Activated CD4-positive, alpha-beta memory T cell treated with anti-CD3 and anti-CD28 coated beads, Interleukin-2, amount 10 ng/mL, durations not matched to agents 7 days and 5 days (primary cell): ENCODE measurements around the gene RHOBTB3. TPM values are rescaled to one million over a fixed set of nuclear protein-coding genes. Genes with fewer than 3 reads are reported as not detected.

Experiments
- CTCF ChIA-PET: fragments of 350-600 bp; sonication (Branson Sonifier 250); formaldehyde crosslinking; loops from one replicate; lab custom pipeline; 2021; ENCODE audit warnings: antibody characterized with exemption, inconsistent platforms; lab: Charles Lee
- POLR2A ChIA-PET: fragments of 350-600 bp; sonication (Branson Sonifier 250); formaldehyde crosslinking; loops from one replicate; lab custom pipeline; 2021; ENCODE audit warnings: antibody characterized with exemption; lab: Charles Lee
- DNase-seq: peaks from one replicate; pipeline ENCODE4 v3.0.0-alpha.2; 2020
- H3K27ac Mint-ChIP-seq: one replicate; pipeline ENCODE4 v1.8.0; 2021; ENCODE audit warnings: mild to moderate bottlenecking, mixed read lengths
- H3K27me3 Mint-ChIP-seq: one replicate; pipeline ENCODE4 v1.8.0; 2021; ENCODE audit warnings: mixed read lengths
- H3K36me3 Mint-ChIP-seq: one replicate; pipeline ENCODE4 v1.8.0; 2021; ENCODE audit warnings: low read depth, mixed read lengths
- H3K4me1 Mint-ChIP-seq: one replicate; pipeline ENCODE4 v1.8.0; 2021; ENCODE audit warnings: mixed read lengths
- H3K4me3 Mint-ChIP-seq: one replicate; pipeline ENCODE4 v1.8.0; 2021; ENCODE audit warnings: mild to moderate bottlenecking, mixed read lengths
- H3K9me3 Mint-ChIP-seq: one replicate; pipeline ENCODE4 v1.8.0; 2021; ENCODE audit warnings: mixed read lengths
- total RNA-seq, 2 experiments: library from RNA; stranded (reverse); gene quantifications; one replicate each; pipeline ENCODE4 v1.2.3, GENCODE V29; 2021

RHOBTB3 gene
- total RNA-seq, 2 experiments from 2014 or later = 0.15 TPM; not detected in 1

DNA sequence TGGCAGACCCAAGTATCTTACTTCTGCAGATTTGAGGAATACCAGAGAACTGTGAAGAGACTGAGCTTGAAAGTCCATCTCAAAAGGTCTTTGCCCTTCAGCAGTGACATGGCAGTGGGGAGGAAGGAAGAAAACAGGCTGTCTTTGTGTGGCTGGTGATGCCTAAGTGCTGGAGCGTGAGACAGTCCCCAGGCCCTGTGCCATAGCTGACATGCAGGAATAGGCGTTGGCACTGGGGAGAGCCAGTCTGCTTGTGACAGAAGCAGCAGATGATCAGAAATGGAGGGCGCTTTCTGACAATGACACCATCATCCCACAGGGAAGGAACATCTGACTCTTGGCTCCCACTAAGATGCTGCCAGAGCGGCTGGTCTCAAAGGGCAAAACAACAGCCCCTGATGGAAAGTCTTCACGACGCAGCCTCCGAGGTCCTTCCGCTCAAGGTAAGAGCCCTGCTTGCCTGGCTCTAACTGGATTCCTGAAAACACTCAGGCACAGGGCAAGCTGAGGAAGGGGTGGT, 106.9 kb downstream of the RHOBTB3 start:
- H3K36me3 Mint-ChIP-seq = no peaks in the 10 kb centered on the region
- H3K27ac Mint-ChIP-seq = no peak overlapping the region
- no peaks in the 10 kb centered on the region for H3K9me3 Mint-ChIP-seq
- DNase-seq = no peak
- no peak overlapping the region for H3K4me3 Mint-ChIP-seq
- H3K27me3 Mint-ChIP-seq = no peaks in the 10 kb centered on the region
- POLR2A ChIA-PET = interaction anchor here (1.1 to 1.6 kb wide), 6 partner anchors 13 to 191 kb away, joined by 3 to 6 read pairs (median 4); partner anchors contain the start of gene GLRX
- CTCF ChIA-PET = interaction anchor here (0.9 to 4.5 kb wide), 4 partner anchors 15 to 57 kb away, joined by 3 to 45 read pairs (median 5); partner anchors contain the start of gene GLRX
- H3K4me1 Mint-ChIP-seq = peaks cover 51% of the 10 kb centered on the region

GRCh38 chr5:95838556-95838955, 107.4 kb downstream of the RHOBTB3 start:
- ChIA-PET POLR2A (interaction anchor here (0.7 to 1.6 kb wide), 6 partner anchors 14 to 191 kb away, joined by 3 to 6 read pairs (median 4); partner anchors contain the start of gene GLRX), CTCF (interaction anchor here (0.9 to 2.1 kb wide), 3 partner anchors 17 to 57 kb away, joined by 3 to 7 read pairs (median 3); no protein-coding TSS in a partner anchor)
- Mint-ChIP-seq H3K4me1 (peaks cover 52% of the 10 kb centered on the region), H3K27ac (no peak overlapping the region), H3K9me3 (no peaks in the 10 kb centered on the region), H3K27me3 (peaks cover 2% of the 10 kb centered on the region), H3K36me3 (no peaks in the 10 kb centered on the region), H3K4me3 (no peak overlapping the region)
- DNase-seq = no peak

GRCh38 chr5:95839658-95840057, 108.5 kb downstream of the RHOBTB3 start:
- H3K36me3 Mint-ChIP-seq = no peaks in the 10 kb centered on the region
- peaks cover 49% of the 10 kb centered on the region for H3K4me1 Mint-ChIP-seq
- no peak overlapping the region for H3K4me3 Mint-ChIP-seq
- no peaks in the 10 kb centered on the region for H3K9me3 Mint-ChIP-seq
- peaks cover 2% of the 10 kb centered on the region for H3K27me3 Mint-ChIP-seq
- ChIA-PET POLR2A (no interaction called here), CTCF (interaction anchor here (0.7 to 3.4 kb wide), 3 partner anchors 14 to 58 kb away, joined by 3 to 30 read pairs (median 3); no protein-coding TSS in a partner anchor)
- H3K27ac Mint-ChIP-seq = no peak overlapping the region
- no peak for DNase-seq

GRCh38 chr5:95840956-95841705, 110.0 kb downstream of the RHOBTB3 start:
- ChIA-PET POLR2A (interaction anchor here (1.7 to 1.8 kb wide), 2 partner anchors 18 to 33 kb away, joined by 4 to 7 read pairs; no protein-coding TSS in a partner anchor), CTCF (interaction anchor here (1.0 to 3.4 kb wide), 5 partner anchors 12 to 177 kb away, joined by 3 to 30 read pairs (median 3); no protein-coding TSS in a partner anchor)
- peaks cover 50% of the 10 kb centered on the region for H3K4me1 Mint-ChIP-seq
- H3K36me3 Mint-ChIP-seq = no peaks in the 10 kb centered on the region
- no peak overlapping the region for H3K4me3 Mint-ChIP-seq
- H3K27me3 Mint-ChIP-seq = peaks cover 2% of the 10 kb centered on the region
- H3K9me3 Mint-ChIP-seq = no peaks in the 10 kb centered on the region
- no peak overlapping the region for H3K27ac Mint-ChIP-seq
- no peak for DNase-seq

- Mint-ChIP-seq H3K4me1 (peaks cover 43% of the 10 kb centered on the region), H3K4me3 (no peak overlapping the region), H3K36me3 (no peaks in the 10 kb centered on the region), H3K9me3 (no peaks in the 10 kb centered on the region), H3K27me3 (peaks cover 2% of the 10 kb centered on the region), H3K27ac (no peak overlapping the region)
- ChIA-PET CTCF (interaction anchor here (1.4 to 3.4 kb wide), 3 partner anchors 19 to 61 kb away, joined by 3 to 30 read pairs (median 15); partner anchors contain the start of gene GLRX), POLR2A (interaction anchor here (0.6 to 1.7 kb wide), 2 partner anchors 19 to 250 kb away, joined by 3 to 7 read pairs; no protein-coding TSS in a partner anchor)
- no peak for DNase-seq
These were observed 111.0 kb downstream of the RHOBTB3 start for GRCh38 chr5:95841914-95842812.

- peaks cover 5% of the 10 kb centered on the region for H3K27me3 Mint-ChIP-seq
- peak overlapping the region; percentile 72 for H3K27ac Mint-ChIP-seq
- H3K9me3 Mint-ChIP-seq = no peaks in the 10 kb centered on the region
- ChIA-PET CTCF (interaction anchor here (0.7 to 14.8 kb wide), 12 partner anchors 8 to 499 kb away, joined by 3 to 354 read pairs (median 4); partner anchors contain the start of gene GLRX), POLR2A (interaction anchor here (0.6 to 1.3 kb wide), 6 partner anchors 8 to 250 kb away, joined by 3 to 8 read pairs (median 4); no protein-coding TSS in a partner anchor)
- peaks cover 39% of the 10 kb centered on the region for H3K4me1 Mint-ChIP-seq
- H3K4me3 Mint-ChIP-seq = no peak overlapping the region
- DNase-seq = peak; percentile 76
- no peaks in the 10 kb centered on the region for H3K36me3 Mint-ChIP-seq
These were observed 111.9 kb downstream of the RHOBTB3 start for GRCh38 chr5:95842854-95843544.

- CTCF ChIA-PET = interaction anchor here (0.6 to 14.8 kb wide), 14 partner anchors 9 to 877 kb away, joined by 3 to 354 read pairs (median 4); partner anchors contain the start of gene GLRX
- DNase-seq = no peak
- Mint-ChIP-seq H3K27ac (no peak overlapping the region), H3K27me3 (peaks cover 9% of the 10 kb centered on the region), H3K36me3 (no peaks in the 10 kb centered on the region), H3K9me3 (no peaks in the 10 kb centered on the region), H3K4me1 (peaks cover 39% of the 10 kb centered on the region), H3K4me3 (no peak overlapping the region)
- POLR2A ChIA-PET = interaction anchor here (0.6 to 1.8 kb wide), 7 partner anchors 9 to 197 kb away, joined by 3 to 8 read pairs (median 4); partner anchors contain the start of gene RFESD
These were observed 112.6 kb downstream of the RHOBTB3 start for GRCh38 chr5:95843733-95844223.

DNA sequence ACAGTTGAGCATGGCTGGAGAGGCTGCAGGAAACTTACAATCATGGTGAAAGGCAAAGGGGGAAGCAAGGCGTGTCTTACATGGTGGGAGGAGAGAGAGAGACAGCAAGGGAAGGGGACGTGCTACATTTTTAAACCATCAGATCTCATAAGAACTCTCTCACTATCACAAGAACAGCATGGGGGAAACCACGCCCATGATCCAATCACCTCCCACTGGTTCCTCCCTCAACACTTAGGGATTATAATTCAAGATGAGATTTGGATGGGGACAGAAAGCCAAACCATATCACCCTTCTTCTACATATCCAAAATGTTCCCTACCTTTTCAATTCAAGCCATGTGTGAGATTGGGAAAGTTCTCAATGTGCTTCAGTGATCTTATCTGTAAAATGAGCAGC, 114.3 kb downstream of the RHOBTB3 start:
- H3K36me3 Mint-ChIP-seq = no peaks in the 10 kb centered on the region
- peaks cover 41% of the 10 kb centered on the region for H3K4me1 Mint-ChIP-seq
- no peak for DNase-seq
- peaks cover 10% of the 10 kb centered on the region for H3K27me3 Mint-ChIP-seq
- no peak overlapping the region for H3K27ac Mint-ChIP-seq
- no peak overlapping the region for H3K4me3 Mint-ChIP-seq
- no peaks in the 10 kb centered on the region for H3K9me3 Mint-ChIP-seq
- CTCF ChIA-PET = interaction anchor here (1.4 to 14.8 kb wide), 4 partner anchors 11 to 181 kb away, joined by 6 to 354 read pairs (median 10); partner anchors contain the start of gene GLRX
- POLR2A ChIA-PET = no interaction called here

Other genes with a start within 250 kb of the RHOBTB3 start
- 10 to 100 TPM; 70.7 to 72.1 TPM for gene SKIC3, start 176.4 kb upstream of the RHOBTB3 start, total RNA-seq
- 1 to 10 TPM; 4.4 to 4.8 TPM for gene ARSK, start 176.2 kb upstream of the RHOBTB3 start, total RNA-seq
- 1 to 10 TPM; 1.7 TPM for gene GPR150, start 111.2 kb upstream of the RHOBTB3 start, total RNA-seq
- gene RFESD, start 84.6 kb upstream of the RHOBTB3 start, total RNA-seq = 1 to 10 TPM; 5.4 to 6.4 TPM
- gene SPATA9, start 48.3 kb upstream of the RHOBTB3 start, total RNA-seq = not detected
- gene GLRX, start 91.4 kb downstream of the RHOBTB3 start, total RNA-seq = 10 to 100 TPM; 71.6 to 72.5 TPM
- gene ELL2, start 230.5 kb downstream of the RHOBTB3 start, total RNA-seq = 10 to 100 TPM; 54.4 to 59.0 TPM